ENCODE data around the gene DKK2.

DKK2 gene

DNA sequence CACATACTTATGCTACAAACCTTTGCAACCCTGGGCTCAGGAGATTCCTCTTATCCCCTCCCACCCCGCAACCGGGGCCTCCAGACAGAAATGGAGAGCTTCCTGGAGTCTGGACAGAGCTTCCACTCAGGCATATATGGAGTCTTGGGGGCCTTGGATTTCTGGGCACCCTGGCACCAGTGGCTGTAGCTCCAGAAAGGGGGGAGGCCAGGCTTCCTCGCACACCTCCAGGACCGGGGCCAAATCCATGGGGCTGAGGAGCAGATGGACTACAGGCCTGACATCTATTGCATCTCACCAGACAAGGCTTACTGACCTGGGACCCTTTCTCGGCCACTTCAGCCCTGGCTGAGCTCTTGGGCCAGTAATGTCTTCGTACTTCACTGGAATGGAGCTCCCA lies 143.3 kb downstream of the DKK2 start:
- DNase-seq (ENCODE audit: low spot score), result no peak
- no peak overlapping the region for H3K4me3 ChIP-seq (ENCODE audit: severe bottlenecking)
- TF ChIP-seq, protein P1, sequence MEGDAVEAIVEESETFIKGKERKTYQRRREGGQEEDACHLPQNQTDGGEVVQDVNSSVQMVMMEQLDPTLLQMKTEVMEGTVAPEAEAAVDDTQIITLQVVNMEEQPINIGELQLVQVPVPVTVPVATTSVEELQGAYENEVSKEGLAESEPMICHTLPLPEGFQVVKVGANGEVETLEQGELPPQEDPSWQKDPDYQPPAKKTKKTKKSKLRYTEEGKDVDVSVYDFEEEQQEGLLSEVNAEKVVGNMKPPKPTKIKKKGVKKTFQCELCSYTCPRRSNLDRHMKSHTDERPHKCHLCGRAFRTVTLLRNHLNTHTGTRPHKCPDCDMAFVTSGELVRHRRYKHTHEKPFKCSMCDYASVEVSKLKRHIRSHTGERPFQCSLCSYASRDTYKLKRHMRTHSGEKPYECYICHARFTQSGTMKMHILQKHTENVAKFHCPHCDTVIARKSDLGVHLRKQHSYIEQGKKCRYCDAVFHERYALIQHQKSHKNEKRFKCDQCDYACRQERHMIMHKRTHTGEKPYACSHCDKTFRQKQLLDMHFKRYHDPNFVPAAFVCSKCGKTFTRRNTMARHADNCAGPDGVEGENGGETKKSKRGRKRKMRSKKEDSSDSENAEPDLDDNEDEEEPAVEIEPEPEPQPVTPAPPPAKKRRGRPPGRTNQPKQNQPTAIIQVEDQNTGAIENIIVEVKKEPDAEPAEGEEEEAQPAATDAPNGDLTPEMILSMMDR (IDR thresholded peaks at IDR 0.05; ENCODE audit: poor library complexity, severe bottlenecking), result no peak
- ATAC-seq (ENCODE audit: low read depth), result no peak
- H3K27me3 ChIP-seq (ENCODE audit: insufficient read depth, poor library complexity, severe bottlenecking), result no peaks in the 10 kb centered on the region
- H3K9me3 ChIP-seq (ENCODE audit: severe bottlenecking), result no peaks in the 10 kb centered on the region
- no peak overlapping the region for H3K27ac ChIP-seq (ENCODE audit: poor library complexity, severe bottlenecking)
- H3K36me3 ChIP-seq (ENCODE audit: low read depth), result no peaks in the 10 kb centered on the region
- no peaks in the 10 kb centered on the region for H3K4me1 ChIP-seq (ENCODE audit: insufficient read depth, poor library complexity, severe bottlenecking)

DNA sequence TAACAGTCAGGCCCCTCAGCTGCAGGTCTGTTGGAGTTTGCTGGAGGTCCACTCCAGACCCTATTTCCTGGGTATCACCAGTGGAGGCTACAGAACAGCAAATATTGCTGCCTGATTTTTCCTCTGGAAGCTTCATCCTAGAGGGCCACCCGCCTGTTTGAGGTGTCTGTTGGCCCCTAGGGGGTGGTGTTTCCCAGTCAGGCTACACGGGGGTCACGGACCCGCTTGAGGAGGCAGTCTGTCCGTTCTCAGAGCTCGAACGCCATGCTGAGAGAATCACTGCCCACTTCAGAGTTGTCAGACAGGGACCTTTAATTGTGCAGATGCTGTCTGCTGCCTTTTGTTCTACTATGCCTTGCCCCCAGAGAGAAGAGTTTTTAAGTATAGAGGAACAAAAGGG lies 160.8 kb downstream of the DKK2 start:
- no peaks in the 10 kb centered on the region for H3K4me1 ChIP-seq (ENCODE audit: insufficient read depth, poor library complexity, severe bottlenecking)
- no peak overlapping the region for H3K4me3 ChIP-seq (ENCODE audit: severe bottlenecking)
- no peaks in the 10 kb centered on the region for H3K36me3 ChIP-seq (ENCODE audit: low read depth)
- no peaks in the 10 kb centered on the region for H3K9me3 ChIP-seq (ENCODE audit: severe bottlenecking)
- TF ChIP-seq, protein P1 (IDR thresholded peaks at IDR 0.05; ENCODE audit: poor library complexity, severe bottlenecking), result no peak
- ATAC-seq (ENCODE audit: low read depth) (no peak), DNase-seq (ENCODE audit: low spot score) (no peak)
- H3K27ac ChIP-seq (ENCODE audit: poor library complexity, severe bottlenecking), result no peak overlapping the region
- H3K27me3 ChIP-seq (ENCODE audit: insufficient read depth, poor library complexity, severe bottlenecking), result no peaks in the 10 kb centered on the region

Data from RWPE2 (cell line).